ENCODE data around the gene B4GALT3.
A peak's percentile ranks its signal among the peaks of the same experiment; 100 is the strongest.

B4GALT3 gene

GRCh38 chr1:161180639-161181038 is 3.3 kb upstream of the B4GALT3 start:
- Histone ChIP-seq H3K9me3 (ENCODE audit: control insufficient read depth in 1 of 2, low read length in 2 of 2) (no peaks in the 10 kb centered on the region), H3K4me3 (ENCODE audit: low read depth in 1 of 2, low read length in 2 of 2) (no peak overlapping the region), H3K4me1 (ENCODE audit: control insufficient read depth in 1 of 2, insufficient read depth in 2 of 2, low read length in 2 of 2) (peaks cover 12 to 17% of the 10 kb centered on the region in 2 donors), H3K27ac (ENCODE audit: low read length) (no peak overlapping the region), H3K36me3 (ENCODE audit: control insufficient read depth in 1 of 2, insufficient read depth in 2 of 2, low read length in 2 of 2) (peaks cover 0 to 2% of the 10 kb centered on the region in 2 donors), H3K27me3 (ENCODE audit: low read depth, low read length) (no peaks in the 10 kb centered on the region)

- Histone ChIP-seq H3K36me3 (ENCODE audit: control insufficient read depth in 1 of 2, insufficient read depth in 2 of 2, low read length in 2 of 2) (peaks cover 8 to 12% of the 10 kb centered on the region in 2 donors), H3K4me3 (ENCODE audit: low read depth in 1 of 2, low read length in 2 of 2) (no peak overlapping the region), H3K27ac (ENCODE audit: low read length) (no peak overlapping the region), H3K4me1 (ENCODE audit: control insufficient read depth in 1 of 2, insufficient read depth in 2 of 2, low read length in 2 of 2) (peaks cover 14 to 16% of the 10 kb centered on the region in 2 donors), H3K9me3 (ENCODE audit: control insufficient read depth in 1 of 2, low read length in 2 of 2) (no peaks in the 10 kb centered on the region), H3K27me3 (ENCODE audit: low read depth, low read length) (no peaks in the 10 kb centered on the region)
Measured at GRCh38 chr1:161179698-161180097, 2.4 kb upstream of the B4GALT3 start.

GRCh38 chr1:161177936-161178244 is 583 bp upstream of the B4GALT3 start:
- peak overlapping the region; percentile 96 for H3K27ac ChIP-seq (ENCODE audit: low read length)

GRCh38 chr1:161176468-161177111 is 717 bp downstream of the B4GALT3 start:
- peaks cover 21 to 24% of the 10 kb centered on the region in 2 donors for H3K4me1 ChIP-seq (ENCODE audit: control insufficient read depth in 1 of 2, insufficient read depth in 2 of 2, low read length in 2 of 2)
- H3K4me3 ChIP-seq (ENCODE audit: low read depth in 1 of 2, low read length in 2 of 2): peak overlapping the region; percentile 72 to 95
- no peaks in the 10 kb centered on the region for H3K9me3 ChIP-seq (ENCODE audit: control insufficient read depth in 1 of 2, low read length in 2 of 2)
- H3K36me3 ChIP-seq (ENCODE audit: control insufficient read depth in 1 of 2, insufficient read depth in 2 of 2, low read length in 2 of 2): peaks cover 34 to 39% of the 10 kb centered on the region in 2 donors
- H3K27ac ChIP-seq (ENCODE audit: low read length): peak overlapping the region; percentile 96
- no peaks in the 10 kb centered on the region for H3K27me3 ChIP-seq (ENCODE audit: low read depth, low read length)

More at GRCh38 chr1:161177936-161178244, 583 bp upstream of the B4GALT3 start:
- Histone ChIP-seq H3K4me3 (ENCODE audit: low read depth in 1 of 2, low read length in 2 of 2) (peak overlapping the region; percentile 72 to 95), H3K36me3 (ENCODE audit: control insufficient read depth in 1 of 2, insufficient read depth in 2 of 2, low read length in 2 of 2) (peaks cover 21 to 27% of the 10 kb centered on the region in 2 donors), H3K27me3 (ENCODE audit: low read depth, low read length) (no peaks in the 10 kb centered on the region), H3K9me3 (ENCODE audit: control insufficient read depth in 1 of 2, low read length in 2 of 2) (no peaks in the 10 kb centered on the region), H3K4me1 (ENCODE audit: control insufficient read depth in 1 of 2, insufficient read depth in 2 of 2, low read length in 2 of 2) (peaks cover 18 to 21% of the 10 kb centered on the region in 2 donors)

- Histone ChIP-seq H3K9me3 (ENCODE audit: control insufficient read depth in 1 of 2, low read length in 2 of 2) (no peaks in the 10 kb centered on the region), H3K27me3 (ENCODE audit: low read depth, low read length) (no peaks in the 10 kb centered on the region), H3K4me1 (ENCODE audit: control insufficient read depth in 1 of 2, insufficient read depth in 2 of 2, low read length in 2 of 2) (peaks cover 21 to 24% of the 10 kb centered on the region in 2 donors), H3K36me3 (ENCODE audit: control insufficient read depth in 1 of 2, insufficient read depth in 2 of 2, low read length in 2 of 2) (peaks cover 41 to 46% of the 10 kb centered on the region in 2 donors), H3K4me3 (ENCODE audit: low read depth in 1 of 2, low read length in 2 of 2) (peak overlapping the region; percentile 72 to 95), H3K27ac (ENCODE audit: low read length) (peak overlapping the region; percentile 96)
Measured at GRCh38 chr1:161175771-161176453, 1.4 kb downstream of the B4GALT3 start.

- Histone ChIP-seq H3K27ac (ENCODE audit: low read length) (no peak overlapping the region), H3K9me3 (ENCODE audit: control insufficient read depth in 1 of 2, low read length in 2 of 2) (no peaks in the 10 kb centered on the region), H3K27me3 (ENCODE audit: low read depth, low read length) (no peaks in the 10 kb centered on the region), H3K4me1 (ENCODE audit: control insufficient read depth in 1 of 2, insufficient read depth in 2 of 2, low read length in 2 of 2) (peaks cover 21 to 24% of the 10 kb centered on the region in 2 donors), H3K4me3 (ENCODE audit: low read depth in 1 of 2, low read length in 2 of 2) (no peak overlapping the region), H3K36me3 (ENCODE audit: control insufficient read depth in 1 of 2, insufficient read depth in 2 of 2, low read length in 2 of 2) (peaks cover 48 to 56% of the 10 kb centered on the region in 2 donors)
Measured at GRCh38 chr1:161174911-161175310, 2.4 kb downstream of the B4GALT3 start.

- peaks cover 21 to 24% of the 10 kb centered on the region in 2 donors for H3K4me1 ChIP-seq (ENCODE audit: control insufficient read depth in 1 of 2, insufficient read depth in 2 of 2, low read length in 2 of 2)
- no peak overlapping the region for H3K4me3 ChIP-seq (ENCODE audit: low read depth in 1 of 2, low read length in 2 of 2)
- H3K27me3 ChIP-seq (ENCODE audit: low read depth, low read length): no peaks in the 10 kb centered on the region
- no peaks in the 10 kb centered on the region for H3K9me3 ChIP-seq (ENCODE audit: control insufficient read depth in 1 of 2, low read length in 2 of 2)
- H3K27ac ChIP-seq (ENCODE audit: low read length): peak overlapping the region; percentile 46
- H3K36me3 ChIP-seq (ENCODE audit: control insufficient read depth in 1 of 2, insufficient read depth in 2 of 2, low read length in 2 of 2): peaks cover 52 to 66% of the 10 kb centered on the region in 2 donors
Measured at GRCh38 chr1:161173711-161174110, 3.6 kb downstream of the B4GALT3 start.

GRCh38 chr1:161172776-161173376 is 4.4 kb downstream of the B4GALT3 start:
- Histone ChIP-seq H3K9me3 (ENCODE audit: control insufficient read depth in 1 of 2, low read length in 2 of 2) (no peaks in the 10 kb centered on the region), H3K27ac (ENCODE audit: low read length) (peak overlapping the region; percentile 46), H3K27me3 (ENCODE audit: low read depth, low read length) (no peaks in the 10 kb centered on the region), H3K4me3 (ENCODE audit: low read depth in 1 of 2, low read length in 2 of 2) (no peak overlapping the region), H3K36me3 (ENCODE audit: control insufficient read depth in 1 of 2, insufficient read depth in 2 of 2, low read length in 2 of 2) (peaks cover 52 to 66% of the 10 kb centered on the region in 2 donors), H3K4me1 (ENCODE audit: control insufficient read depth in 1 of 2, insufficient read depth in 2 of 2, low read length in 2 of 2) (peaks cover 16 to 29% of the 10 kb centered on the region in 2 donors)

GRCh38 chr1:161172349-161172748 is 5.0 kb downstream of the B4GALT3 start:
- H3K4me3 ChIP-seq (ENCODE audit: low read depth in 1 of 2, low read length in 2 of 2): no peak overlapping the region
- peak overlapping the region; percentile 46 for H3K27ac ChIP-seq (ENCODE audit: low read length)
- H3K4me1 ChIP-seq (ENCODE audit: control insufficient read depth in 1 of 2, insufficient read depth in 2 of 2, low read length in 2 of 2): peaks cover 12 to 35% of the 10 kb centered on the region in 2 donors
- no peaks in the 10 kb centered on the region for H3K9me3 ChIP-seq (ENCODE audit: control insufficient read depth in 1 of 2, low read length in 2 of 2)
- no peaks in the 10 kb centered on the region for H3K27me3 ChIP-seq (ENCODE audit: low read depth, low read length)
- H3K36me3 ChIP-seq (ENCODE audit: control insufficient read depth in 1 of 2, insufficient read depth in 2 of 2, low read length in 2 of 2): peaks cover 52 to 66% of the 10 kb centered on the region in 2 donors

GRCh38 chr1:161171696-161172095 is 5.6 kb downstream of the B4GALT3 start:
- peaks cover 12 to 39% of the 10 kb centered on the region in 2 donors for H3K4me1 ChIP-seq (ENCODE audit: control insufficient read depth in 1 of 2, insufficient read depth in 2 of 2, low read length in 2 of 2)

GRCh38 chr1:161171191-161171590 is 6.1 kb downstream of the B4GALT3 start:
- H3K36me3 ChIP-seq (ENCODE audit: control insufficient read depth in 1 of 2, insufficient read depth in 2 of 2, low read length in 2 of 2): peaks cover 52 to 66% of the 10 kb centered on the region in 2 donors
- H3K9me3 ChIP-seq (ENCODE audit: control insufficient read depth in 1 of 2, low read length in 2 of 2): no peaks in the 10 kb centered on the region
- H3K27ac ChIP-seq (ENCODE audit: low read length): no peak overlapping the region
- peaks cover 7 to 36% of the 10 kb centered on the region in 2 donors for H3K4me1 ChIP-seq (ENCODE audit: control insufficient read depth in 1 of 2, insufficient read depth in 2 of 2, low read length in 2 of 2)
- H3K4me3 ChIP-seq (ENCODE audit: low read depth in 1 of 2, low read length in 2 of 2): no peak overlapping the region
- H3K27me3 ChIP-seq (ENCODE audit: low read depth, low read length): no peaks in the 10 kb centered on the region

More at GRCh38 chr1:161171696-161172095, 5.6 kb downstream of the B4GALT3 start:
- Histone ChIP-seq H3K36me3 (ENCODE audit: control insufficient read depth in 1 of 2, insufficient read depth in 2 of 2, low read length in 2 of 2) (peaks cover 52 to 66% of the 10 kb centered on the region in 2 donors), H3K4me3 (ENCODE audit: low read depth in 1 of 2, low read length in 2 of 2) (no peak overlapping the region), H3K9me3 (ENCODE audit: control insufficient read depth in 1 of 2, low read length in 2 of 2) (no peaks in the 10 kb centered on the region), H3K27me3 (ENCODE audit: low read depth, low read length) (no peaks in the 10 kb centered on the region), H3K27ac (ENCODE audit: low read length) (no peak overlapping the region)
